WERI-Rb-1 (cell line): ENCODE results near the gene UCP2.

Experiments
- DNase-seq: peaks from one replicate; pipeline ENCODE4 v3.0.0-alpha.2; 2020
- H3K27ac ChIP-seq: fragments of 250-450 bp; sonication (Bioruptor Pico); 2 replicates; pipeline ENCODE4 v1.5.1; 2020; ENCODE audit warnings: mild to moderate bottlenecking, moderate library complexity
- H3K27me3 ChIP-seq: fragments of 250-450 bp; sonication (Bioruptor Pico); 2 replicates; pipeline ENCODE4 v1.5.1; 2021; ENCODE audit warnings: mild to moderate bottlenecking, low read depth, moderate library complexity; ENCODE audit not compliant: insufficient read depth, severe bottlenecking
- H3K36me3 ChIP-seq: fragments of 250-450 bp; sonication (Bioruptor Pico); 2 replicates; pipeline ENCODE4 v1.5.1; 2020; ENCODE audit warnings: mild to moderate bottlenecking, moderate library complexity
- H3K4me3 ChIP-seq: 2 replicates; pipeline ENCODE4 v1.5.1; 2011; ENCODE audit warnings: low read depth, mild to moderate bottlenecking, control low read depth, low read length
- H3K9me3 ChIP-seq: fragments of 250-450 bp; sonication (Bioruptor Pico); 2 replicates; pipeline ENCODE4 v1.5.1; 2021; ENCODE audit warnings: mild to moderate bottlenecking, moderate library complexity; ENCODE audit not compliant: severe bottlenecking
- TF ChIP-seq, protein P1 (sequence below): IDR thresholded peaks from 2 replicates; pipeline ENCODE4 v1.5.1; 2011; ENCODE audit warnings: low read depth, mild to moderate bottlenecking, control low read depth, inconsistent platforms, low read length

UCP2 gene

DNA sequence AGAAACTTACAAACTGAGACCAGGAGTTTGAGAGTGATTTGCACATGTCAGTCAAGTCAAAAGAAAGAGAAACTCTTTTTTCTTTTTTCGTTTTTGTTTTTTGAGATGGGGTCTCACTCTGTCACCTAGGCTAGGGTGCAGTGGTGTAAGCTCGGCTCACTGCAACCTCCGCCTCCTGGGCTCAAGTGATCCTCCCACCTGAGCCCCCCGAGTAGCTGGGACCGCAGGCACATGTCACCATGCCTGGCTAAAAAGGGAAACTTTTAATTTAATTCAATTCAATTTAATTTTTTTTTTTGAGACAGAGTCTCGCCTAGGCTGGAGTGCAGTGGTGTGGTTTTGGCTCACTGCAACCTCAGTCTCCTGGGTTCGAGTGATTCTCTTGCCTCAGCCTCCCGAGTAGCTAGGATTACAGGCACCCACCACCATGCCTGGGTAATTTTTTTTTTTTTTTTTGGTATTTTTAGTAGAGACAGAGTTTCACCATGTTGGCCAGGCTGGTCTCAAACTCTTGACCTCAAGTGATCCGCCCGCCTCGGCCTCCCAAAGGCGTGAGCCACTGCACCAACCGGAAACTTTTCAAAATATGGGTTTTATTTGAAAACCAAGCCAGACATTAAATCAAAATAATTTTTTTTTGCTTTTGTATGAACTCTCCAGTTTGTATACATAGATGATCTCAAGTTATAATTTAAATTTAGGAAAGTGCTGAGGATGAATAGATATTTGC is 16.4 kb upstream of the UCP2 start:
- H3K27me3 ChIP-seq = no peaks in the 10 kb centered on the region
- H3K27ac ChIP-seq = no peak overlapping the region
- no peak overlapping the region for H3K4me3 ChIP-seq
- DNase-seq = no peak
- peaks cover 11% of the 10 kb centered on the region; the same call in 1 of the 2 replicates for H3K36me3 ChIP-seq
- TF ChIP-seq, protein P1, sequence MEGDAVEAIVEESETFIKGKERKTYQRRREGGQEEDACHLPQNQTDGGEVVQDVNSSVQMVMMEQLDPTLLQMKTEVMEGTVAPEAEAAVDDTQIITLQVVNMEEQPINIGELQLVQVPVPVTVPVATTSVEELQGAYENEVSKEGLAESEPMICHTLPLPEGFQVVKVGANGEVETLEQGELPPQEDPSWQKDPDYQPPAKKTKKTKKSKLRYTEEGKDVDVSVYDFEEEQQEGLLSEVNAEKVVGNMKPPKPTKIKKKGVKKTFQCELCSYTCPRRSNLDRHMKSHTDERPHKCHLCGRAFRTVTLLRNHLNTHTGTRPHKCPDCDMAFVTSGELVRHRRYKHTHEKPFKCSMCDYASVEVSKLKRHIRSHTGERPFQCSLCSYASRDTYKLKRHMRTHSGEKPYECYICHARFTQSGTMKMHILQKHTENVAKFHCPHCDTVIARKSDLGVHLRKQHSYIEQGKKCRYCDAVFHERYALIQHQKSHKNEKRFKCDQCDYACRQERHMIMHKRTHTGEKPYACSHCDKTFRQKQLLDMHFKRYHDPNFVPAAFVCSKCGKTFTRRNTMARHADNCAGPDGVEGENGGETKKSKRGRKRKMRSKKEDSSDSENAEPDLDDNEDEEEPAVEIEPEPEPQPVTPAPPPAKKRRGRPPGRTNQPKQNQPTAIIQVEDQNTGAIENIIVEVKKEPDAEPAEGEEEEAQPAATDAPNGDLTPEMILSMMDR = no peak
- no peaks in the 10 kb centered on the region for H3K9me3 ChIP-seq

DNA sequence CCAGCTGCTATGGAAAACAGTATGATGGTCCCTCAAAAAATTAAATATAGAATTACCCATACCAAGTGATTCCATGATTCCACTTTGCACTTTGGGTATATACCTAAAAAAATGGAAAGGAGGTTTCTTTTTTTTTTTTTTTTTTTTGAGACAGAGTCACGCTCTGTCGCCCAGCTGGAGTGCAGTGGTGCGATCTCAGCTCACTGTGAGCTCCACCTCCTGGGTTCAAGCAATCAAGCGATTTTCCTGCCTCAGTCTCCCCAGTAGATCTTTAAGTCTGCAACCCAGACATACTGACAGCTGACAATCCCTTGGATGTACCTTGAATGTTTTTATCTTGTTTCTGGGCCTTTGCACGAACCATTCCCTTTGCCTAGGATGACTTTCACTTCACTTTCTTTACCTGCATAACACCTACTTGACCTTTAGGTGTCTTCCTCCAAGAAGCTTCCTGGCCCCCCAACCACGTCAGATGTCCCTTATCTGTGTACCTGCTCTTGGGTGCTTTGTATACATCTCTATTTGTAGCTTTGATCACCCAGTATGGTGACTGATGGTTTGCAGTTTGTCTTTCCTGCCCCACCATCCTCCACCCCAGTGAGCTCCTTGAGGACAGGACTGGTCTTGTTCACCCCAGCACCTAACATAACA is 14.6 kb upstream of the UCP2 start:
- Histone ChIP-seq H3K36me3 (no peaks in the 10 kb centered on the region; the same call in 1 of the 2 replicates), H3K27me3 (no peaks in the 10 kb centered on the region), H3K4me3 (no peak overlapping the region), H3K27ac (no peak overlapping the region), H3K9me3 (no peaks in the 10 kb centered on the region)
- TF ChIP-seq, protein P1 = no peak
- no peak for DNase-seq

DNA sequence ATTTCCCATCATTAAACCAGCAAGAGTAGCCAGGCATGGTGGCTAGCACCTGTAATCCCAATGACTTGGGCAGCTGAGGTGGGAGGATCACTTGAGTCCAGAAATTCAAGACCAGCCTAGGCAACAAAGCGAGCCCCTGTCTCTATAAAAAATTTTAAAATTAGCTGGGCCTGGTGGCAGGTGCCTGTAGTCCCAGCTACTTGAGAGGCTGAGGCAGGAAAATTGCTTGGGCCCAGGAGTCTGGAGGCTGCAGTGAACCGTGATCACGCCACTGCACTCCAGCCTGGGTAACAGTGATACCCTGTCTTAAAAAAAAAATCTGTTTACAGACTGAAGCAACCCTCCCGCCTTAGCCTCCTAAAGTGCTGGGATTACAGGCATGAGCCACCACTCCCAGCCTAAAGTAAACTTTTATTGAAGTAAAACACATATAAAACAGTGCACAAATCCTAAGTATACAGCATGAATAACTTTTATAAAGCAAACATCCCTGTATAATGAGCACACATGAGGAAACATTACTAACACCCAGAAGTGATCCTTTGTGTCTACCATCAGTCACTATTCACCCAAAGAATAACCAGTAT is 13.6 kb upstream of the UCP2 start:
- Histone ChIP-seq H3K36me3 (no peaks in the 10 kb centered on the region; the same call in 1 of the 2 replicates), H3K27me3 (no peaks in the 10 kb centered on the region), H3K4me3 (no peak overlapping the region), H3K27ac (no peak overlapping the region), H3K9me3 (no peaks in the 10 kb centered on the region)
- DNase-seq = no peak
- TF ChIP-seq, protein P1 = no peak

DNA sequence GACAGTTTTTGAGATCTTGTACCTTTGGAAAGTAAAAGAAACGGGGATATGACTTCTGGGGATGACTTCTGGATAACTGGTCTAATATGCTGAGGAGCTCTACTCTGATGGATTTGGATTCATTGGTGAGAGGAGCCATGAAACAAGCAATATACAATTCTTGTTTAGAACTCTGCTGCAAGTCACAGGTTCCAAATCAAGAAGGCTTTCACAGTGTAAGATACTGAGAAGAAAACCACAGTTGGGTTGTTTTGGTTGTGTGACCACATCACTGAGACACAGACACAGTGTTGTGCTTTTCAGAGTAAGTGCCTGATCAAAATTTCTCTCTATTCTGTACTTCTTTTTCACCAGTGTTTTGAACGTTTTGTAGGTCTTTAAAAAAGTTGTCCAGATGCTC is 13.1 kb upstream of the UCP2 start:
- no peaks in the 10 kb centered on the region for H3K27me3 ChIP-seq
- no peak overlapping the region for H3K27ac ChIP-seq
- no peak overlapping the region for H3K4me3 ChIP-seq
- TF ChIP-seq, protein P1 = no peak
- H3K9me3 ChIP-seq = no peaks in the 10 kb centered on the region
- no peaks in the 10 kb centered on the region; the same call in 1 of the 2 replicates for H3K36me3 ChIP-seq
- DNase-seq = no peak

DNA sequence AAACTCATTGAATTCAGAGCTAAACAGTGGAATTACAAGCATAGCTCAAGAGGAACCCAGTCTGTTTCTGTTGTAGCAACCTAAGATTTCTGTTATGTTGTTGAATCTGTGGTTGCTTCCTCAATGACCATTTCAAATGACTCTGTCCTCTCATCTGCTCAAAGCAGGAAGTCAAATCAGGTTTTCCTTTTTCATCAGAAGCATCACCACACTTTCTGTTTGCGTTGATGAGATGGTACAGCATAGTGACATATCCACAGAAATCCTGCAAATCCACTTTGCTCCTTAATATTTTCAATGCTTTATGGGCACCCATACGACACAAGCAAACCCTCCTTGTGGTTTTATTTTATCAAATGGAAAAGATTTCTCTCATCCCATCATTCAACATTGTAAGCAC is 12.6 kb upstream of the UCP2 start:
- DNase-seq = no peak
- no peaks in the 10 kb centered on the region for H3K36me3 ChIP-seq
- TF ChIP-seq, protein P1 = no peak
- H3K27me3 ChIP-seq = no peaks in the 10 kb centered on the region
- H3K9me3 ChIP-seq = no peaks in the 10 kb centered on the region
- no peak overlapping the region for H3K4me3 ChIP-seq
- H3K27ac ChIP-seq = no peak overlapping the region
